NB4 (cell line): ENCODE results near the gene RBMS3.
A peak's percentile ranks its signal among the peaks of the same experiment; 100 is the strongest.
"Not testable (repeated sequence)": the region's sequence is repeated elsewhere in the genome, so short reads cannot be mapped to it uniquely, and the experiment has no call there.

Experiments
- DNase-seq: peaks from one replicate; pipeline ENCODE4 v3.0.0; 2010; ENCODE audit warnings: low read depth
- H3K4me3 ChIP-seq: one replicate; pipeline ENCODE4 v1.5.1; 2011; ENCODE audit warnings: mild to moderate bottlenecking, low read depth, low read length, moderate library complexity
- CTCF ChIP-seq: IDR thresholded peaks from one replicate; pipeline ENCODE4 v1.5.1; 2012; ENCODE audit warnings: low read depth, low read length
- MAX ChIP-seq: IDR thresholded peaks from 2 replicates; pipeline ENCODE4 v1.6.1; 2011; ENCODE audit warnings: low read depth, low read length
- MYC ChIP-seq: IDR thresholded peaks from 2 replicates; pipeline ENCODE4 v1.6.1; 2011; ENCODE audit warnings: low read depth, low read length
- POLR2A ChIP-seq: IDR thresholded peaks from 2 replicates; pipeline ENCODE4 v1.6.1; 2011; ENCODE audit warnings: mild to moderate bottlenecking; ENCODE audit not compliant: insufficient read length; ENCODE audit errors: extremely low read depth

Gene RBMS3

GRCh38 chr3:29668233-29668632 lies 387.4 kb downstream of the RBMS3 start:
- DNase-seq: no peak
- no peak overlapping the region for H3K4me3 ChIP-seq
- TF ChIP-seq POLR2A: no peak
- no peak for TF ChIP-seq MYC
- no peak for TF ChIP-seq MAX
- no peak for TF ChIP-seq CTCF

GRCh38 chr3:29668728-29669127 lies 387.9 kb downstream of the RBMS3 start:
- TF ChIP-seq POLR2A: no peak
- peak; percentile 9 for TF ChIP-seq CTCF
- no peak for TF ChIP-seq MAX
- no peak for TF ChIP-seq MYC
- no peak overlapping the region for H3K4me3 ChIP-seq

GRCh38 chr3:29670476-29670875 lies 389.6 kb downstream of the RBMS3 start:
- H3K4me3 ChIP-seq, DNase-seq: not testable (repeated sequence)

More at GRCh38 chr3:29668728-29669127, 387.9 kb downstream of the RBMS3 start:
- DNase-seq: no peak

GRCh38 chr3:29677421-29677820 lies 396.6 kb downstream of the RBMS3 start:
- H3K4me3 ChIP-seq: no peak overlapping the region
- DNase-seq: no peak
- TF ChIP-seq MYC (no peak), MAX (no peak), CTCF (no peak), POLR2A (no peak)

- DNase-seq: no peak
- TF ChIP-seq POLR2A (no peak), MYC (no peak), MAX (no peak), CTCF (no peak)
- H3K4me3 ChIP-seq: no peak overlapping the region
Observed at GRCh38 chr3:29679944-29680343, 399.1 kb downstream of the RBMS3 start.

GRCh38 chr3:29683018-29683993 lies 402.4 kb downstream of the RBMS3 start:
- TF ChIP-seq CTCF (no peak), MYC (no peak), MAX (no peak), POLR2A (no peak)
- no peak overlapping the region for H3K4me3 ChIP-seq
- DNase-seq: peak; percentile 2
